Subcutaneous adipose tissue (tissue), 4 donors: ENCODE data around the gene CEP164. TPM values are rescaled to one million over a fixed set of nuclear protein-coding genes. Genes with fewer than 3 reads are reported as not detected.

Experiments
- total RNA-seq, 4 donors: library from RNA; depleted of rRNA; stranded (reverse); fragments of >200 nt; gene quantifications; one replicate each; pipeline ENCODE4 v1.1.0, GENCODE V29; 2016
- TF ChIP-seq, protein P1 (sequence below): fragments of 450-650 bp; IDR thresholded peaks from one replicate; pipeline ENCODE4 v1.5.1; 2016; ENCODE audit warnings: low read depth, mild to moderate bottlenecking, control low read depth, antibody characterized with exemption, moderate library complexity

The CEP164 gene
- total RNA-seq, 4 donors from 2014 or later, result 10.9 to 17.6 (median 14.6) TPM

- TF ChIP-seq, protein P1, sequence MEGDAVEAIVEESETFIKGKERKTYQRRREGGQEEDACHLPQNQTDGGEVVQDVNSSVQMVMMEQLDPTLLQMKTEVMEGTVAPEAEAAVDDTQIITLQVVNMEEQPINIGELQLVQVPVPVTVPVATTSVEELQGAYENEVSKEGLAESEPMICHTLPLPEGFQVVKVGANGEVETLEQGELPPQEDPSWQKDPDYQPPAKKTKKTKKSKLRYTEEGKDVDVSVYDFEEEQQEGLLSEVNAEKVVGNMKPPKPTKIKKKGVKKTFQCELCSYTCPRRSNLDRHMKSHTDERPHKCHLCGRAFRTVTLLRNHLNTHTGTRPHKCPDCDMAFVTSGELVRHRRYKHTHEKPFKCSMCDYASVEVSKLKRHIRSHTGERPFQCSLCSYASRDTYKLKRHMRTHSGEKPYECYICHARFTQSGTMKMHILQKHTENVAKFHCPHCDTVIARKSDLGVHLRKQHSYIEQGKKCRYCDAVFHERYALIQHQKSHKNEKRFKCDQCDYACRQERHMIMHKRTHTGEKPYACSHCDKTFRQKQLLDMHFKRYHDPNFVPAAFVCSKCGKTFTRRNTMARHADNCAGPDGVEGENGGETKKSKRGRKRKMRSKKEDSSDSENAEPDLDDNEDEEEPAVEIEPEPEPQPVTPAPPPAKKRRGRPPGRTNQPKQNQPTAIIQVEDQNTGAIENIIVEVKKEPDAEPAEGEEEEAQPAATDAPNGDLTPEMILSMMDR, result no peak
Measured at GRCh38 chr11:117366875-117367274, 39.2 kb downstream of the CEP164 start.

DNA sequence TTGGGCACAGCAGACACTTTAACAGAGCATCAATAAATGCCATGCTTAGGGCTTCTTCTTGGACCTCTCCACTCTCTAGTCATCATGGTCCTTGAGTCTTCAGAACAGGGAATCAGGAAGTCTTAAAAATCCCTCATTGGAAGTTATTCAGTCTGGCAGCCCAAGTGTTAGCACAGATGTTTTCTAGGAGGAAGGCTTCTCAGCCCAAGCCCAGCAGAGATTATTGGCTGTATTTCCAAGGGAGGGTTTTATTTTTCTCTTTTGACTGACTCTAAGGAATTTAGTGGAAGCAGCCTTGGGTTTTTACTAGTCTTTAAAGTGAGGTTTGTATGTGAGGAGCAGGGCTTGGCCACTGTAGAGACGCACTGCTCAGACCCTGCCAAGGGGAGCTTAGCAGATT, 41.9 kb downstream of the CEP164 start:
- TF ChIP-seq, protein P1, result no peak

DNA sequence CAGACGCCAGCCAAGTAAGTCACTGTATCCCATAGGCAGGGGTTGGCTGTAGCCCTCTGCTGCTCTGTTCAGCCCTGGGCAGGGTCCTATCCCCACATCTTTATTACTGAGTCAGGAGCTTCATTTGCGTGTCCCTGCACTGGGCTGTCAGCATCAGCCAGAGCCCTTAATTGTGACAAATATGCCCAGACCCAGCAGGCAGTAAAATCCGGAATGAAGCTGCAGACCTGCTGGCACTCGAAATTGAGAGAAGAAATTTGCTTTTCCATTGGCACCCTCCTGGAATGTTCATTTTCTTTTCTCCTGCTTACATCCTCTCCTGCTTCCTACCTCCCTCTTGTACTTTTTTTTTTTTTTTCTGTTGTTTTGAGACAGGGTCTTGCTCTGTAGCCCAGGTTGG, 43.8 kb downstream of the CEP164 start:
- TF ChIP-seq, protein P1, result no peak

DNA sequence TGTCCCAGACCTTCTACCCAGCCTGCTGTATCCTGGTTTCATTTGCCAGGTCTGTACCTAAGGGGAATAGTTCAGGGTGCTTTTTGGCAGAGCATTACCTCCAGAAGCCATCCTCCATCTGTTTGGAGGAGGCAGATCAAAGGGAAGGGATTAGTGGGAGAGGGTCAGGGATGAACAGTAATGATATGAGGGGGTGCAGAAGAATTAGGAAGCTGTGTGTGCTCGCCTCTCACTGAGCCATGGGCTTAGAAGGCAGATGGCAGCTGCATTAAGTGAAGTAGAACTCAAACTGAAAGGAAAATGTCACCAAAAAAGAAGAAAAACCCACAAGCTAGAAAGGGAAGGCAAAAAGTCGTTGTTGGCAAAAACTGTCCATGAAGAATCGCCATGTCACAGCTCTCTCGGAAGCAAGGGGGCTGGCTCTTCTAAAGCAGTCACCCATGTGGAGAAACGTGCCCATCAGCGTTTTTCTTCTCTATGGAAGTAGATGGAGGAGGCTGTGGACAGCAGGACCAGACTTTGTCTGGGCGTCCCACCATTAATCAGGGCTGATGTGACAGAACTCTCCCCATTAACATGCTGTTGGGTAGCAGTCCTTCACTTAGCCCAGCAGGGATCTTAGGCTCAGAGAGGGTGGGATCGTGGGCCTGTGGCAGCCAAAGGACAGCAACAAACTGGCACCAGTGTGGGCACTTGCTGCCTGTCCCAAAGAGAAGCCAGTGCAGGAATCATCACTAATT, 46.8 kb downstream of the CEP164 start:
- TF ChIP-seq, protein P1, result no peak

DNA sequence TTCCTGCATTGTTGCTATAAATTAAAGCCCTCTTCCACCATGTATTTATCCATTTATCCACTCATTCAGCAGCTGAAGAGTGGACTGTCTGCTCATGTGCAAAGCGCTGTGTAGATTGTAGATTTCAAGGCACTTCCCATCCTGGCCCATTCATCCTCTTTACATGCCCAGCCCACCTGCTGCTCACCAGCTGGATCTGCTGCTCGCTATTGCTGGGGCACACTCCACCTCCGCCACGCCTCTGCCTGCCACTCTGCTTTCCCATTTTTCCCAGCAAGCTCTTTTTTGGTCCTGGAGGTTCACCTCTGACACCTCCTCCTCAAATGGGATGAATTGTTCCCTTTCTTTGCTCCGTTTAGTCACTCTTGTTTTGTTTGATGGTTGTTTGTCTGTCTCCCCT, 48.3 kb downstream of the CEP164 start:
- TF ChIP-seq, protein P1, result no peak

- TF ChIP-seq, protein P1, result no peak
Measured at GRCh38 chr11:117376517-117376916, 48.9 kb downstream of the CEP164 start.

DNA sequence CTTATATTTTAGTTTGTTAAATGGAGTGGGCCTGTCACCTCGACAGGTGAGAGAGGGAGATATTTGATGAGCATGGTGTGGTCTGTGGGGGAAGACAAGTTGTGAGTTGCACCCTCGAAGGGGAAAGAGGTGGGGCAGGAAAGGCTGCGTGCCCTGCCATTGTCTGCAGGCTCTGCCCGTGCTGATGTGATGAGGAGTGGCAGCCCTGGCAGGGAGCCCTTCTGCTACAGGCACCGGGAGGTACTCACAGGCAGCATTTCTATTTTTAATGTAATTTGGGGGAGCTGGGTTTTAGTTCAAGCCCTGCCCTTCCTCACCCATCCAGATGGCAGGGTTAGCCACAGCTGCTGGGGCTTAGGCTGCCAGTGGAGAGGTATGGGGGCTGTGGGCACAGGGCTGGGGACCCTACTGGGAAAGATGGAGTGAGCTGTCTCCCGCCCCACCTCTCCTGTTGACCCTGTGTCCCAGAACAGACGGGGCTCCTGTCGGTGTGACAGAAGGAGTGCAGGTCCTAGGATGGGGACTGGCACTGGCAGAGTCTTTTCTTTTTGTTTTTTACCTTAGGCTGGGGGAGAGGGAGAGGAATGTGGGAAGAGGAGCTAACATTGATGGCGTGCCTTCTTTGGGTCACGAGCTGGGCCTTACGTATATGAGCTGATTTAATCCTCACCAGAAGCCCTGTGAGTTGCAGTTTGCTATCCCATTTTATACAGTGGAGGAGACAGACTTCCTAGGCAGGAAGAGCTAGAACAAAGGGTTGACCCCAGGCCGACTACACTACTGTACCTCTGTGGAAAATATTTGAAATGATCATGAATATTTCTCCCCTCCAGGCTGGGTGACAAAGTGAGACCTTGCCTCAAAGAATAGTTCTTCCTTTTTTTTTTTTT, 51.6 kb downstream of the CEP164 start:
- TF ChIP-seq, protein P1, result no peak
